Neural cell (in vitro differentiated cells): ENCODE results near the gene CPZ. TPM values are rescaled to one million over a fixed set of nuclear protein-coding genes. Genes with fewer than 3 reads are reported as not detected.
"Not testable (repeated sequence)": the region's sequence is repeated elsewhere in the genome, so short reads cannot be mapped to it uniquely, and the experiment has no call there.

Experiments
- H2AFZ ChIP-seq: fragments of 200-600, 300-800 bp; sonication (generic), shearing (Covaris generic); 2 replicates; pipeline ENCODE4 v1.6.0; 2014; ENCODE audit warnings: low read depth, mild to moderate bottlenecking, antibody characterized with exemption, low read length, moderate library complexity
- H3F3A ChIP-seq: fragments of 200-600 bp; shearing (Covaris generic); 2 replicates; pipeline ENCODE4 v1.6.1; 2016; ENCODE audit warnings: mild to moderate bottlenecking, moderate library complexity, mixed read lengths, antibody characterized with exemption, low read length; ENCODE audit not compliant: insufficient read depth, poor library complexity, severe bottlenecking
- H3K27ac ChIP-seq: fragments of 200-600, 300-800 bp; sonication (generic), shearing (Covaris generic); 2 replicates; pipeline ENCODE4 v1.5.1; 2014; ENCODE audit warnings: mild to moderate bottlenecking, low read length, moderate library complexity
- H3K27me3 ChIP-seq: fragments of 300-800, 200-600 bp; sonication (generic), shearing (Covaris generic); 2 replicates; pipeline ENCODE4 v1.6.0; 2014; ENCODE audit warnings: mild to moderate bottlenecking, low read depth, low read length, moderate library complexity; ENCODE audit not compliant: insufficient read depth
- H3K36me3 ChIP-seq: fragments of 300-800, 200-600 bp; sonication (generic), shearing (Covaris generic); 2 replicates; pipeline ENCODE4 v1.5.1; 2014; ENCODE audit warnings: mild to moderate bottlenecking, antibody characterized with exemption, low read length, moderate library complexity; ENCODE audit not compliant: insufficient read depth
- H3K4me2 ChIP-seq: fragments of 300-800, 200-600 bp; sonication (generic), shearing (Covaris generic); 2 replicates; pipeline ENCODE4 v1.6.0; 2014; ENCODE audit warnings: mild to moderate bottlenecking, low read length
- H3K4me3 ChIP-seq: fragments of 300-800, 200-600 bp; sonication (generic), shearing (Covaris generic); 2 replicates; pipeline ENCODE4 v1.5.1; 2014; ENCODE audit warnings: mild to moderate bottlenecking, low read length, moderate library complexity
- H3K79me2 ChIP-seq: fragments of 200-600 bp; shearing (Covaris generic); replicated peaks from 2 replicates; pipeline ENCODE4 v1.6.0; 2014; ENCODE audit warnings: mild to moderate bottlenecking, low read length, moderate library complexity; ENCODE audit not compliant: insufficient read depth
- H3K9ac ChIP-seq: fragments of 300-800, 200-600 bp; sonication (generic), shearing (Covaris generic); 2 replicates; pipeline ENCODE4 v1.6.1; 2016; ENCODE audit warnings: mild to moderate bottlenecking, low read length, mixed read lengths
- H3K9me2 ChIP-seq: fragments of 200-600 bp; shearing (Covaris generic); 2 replicates; pipeline ENCODE4 v1.6.1; 2016; ENCODE audit warnings: mild to moderate bottlenecking, low read length, mixed read lengths; ENCODE audit not compliant: insufficient read depth
- H3K9me3 ChIP-seq: fragments of 200-600, 300-800 bp; sonication (generic), shearing (Covaris generic); 2 replicates; pipeline ENCODE4 v1.6.1; 2016; ENCODE audit warnings: mild to moderate bottlenecking, mixed run types, low read length, moderate library complexity, mixed read lengths
- H4K20me1 ChIP-seq: fragments of 200-600 bp; shearing (Covaris generic); 2 replicates; pipeline ENCODE4 v1.6.1; 2016; ENCODE audit warnings: mild to moderate bottlenecking, mixed run types; ENCODE audit not compliant: insufficient read depth
- CTCF ChIP-seq: fragments of 450-650 bp; IDR thresholded peaks from 2 replicates; pipeline ENCODE4 v1.5.1; 2014; ENCODE audit warnings: antibody characterized with exemption, mild to moderate bottlenecking, moderate library complexity; ENCODE audit not compliant: poor library complexity, severe bottlenecking
- EZH2 ChIP-seq: fragments of 200-600, 300-800 bp; shearing (Covaris generic), sonication (generic); IDR thresholded peaks from 2 replicates; pipeline ENCODE4 v1.6.1; 2014; ENCODE audit warnings: antibody characterized with exemption, low read length, borderline replicate concordance, mild to moderate bottlenecking; ENCODE audit not compliant: insufficient read depth, poor library complexity, severe bottlenecking
- MXI1 ChIP-seq: fragments of 450-650 bp; conservative IDR thresholded peaks from 2 replicates; pipeline ENCODE4 v1.6.1; 2014; ENCODE audit warnings: antibody characterized with exemption, mild to moderate bottlenecking; ENCODE audit not compliant: poor library complexity, severe bottlenecking
- RAD21 ChIP-seq: fragments of 450-650 bp; conservative IDR thresholded peaks from 2 replicates; pipeline ENCODE4 v1.6.1; 2014; ENCODE audit warnings: antibody characterized with exemption, mild to moderate bottlenecking, moderate library complexity
- REST ChIP-seq: IDR thresholded peaks from 2 replicates; pipeline ENCODE4 v1.6.1; 2012; ENCODE audit warnings: borderline replicate concordance
- SMC3 ChIP-seq: fragments of 450-650 bp; conservative IDR thresholded peaks from 2 replicates; pipeline ENCODE4 v1.6.1; 2014; ENCODE audit warnings: antibody characterized with exemption, mild to moderate bottlenecking, moderate library complexity; ENCODE audit not compliant: poor library complexity
- TAF1 ChIP-seq: IDR thresholded peaks from 2 replicates; pipeline ENCODE4 v1.6.1; 2012; ENCODE audit warnings: low read depth
- polyA plus RNA-seq: library from polyadenylated mRNA; depleted of rRNA; stranded (reverse); fragments of >200 nt; gene quantifications from 2 replicates; pipeline ENCODE4 v1.2.3, GENCODE V29; 2014

CPZ gene
- polyA plus RNA-seq, 1 donor from 2014 or later: not detected

GRCh38 chr4:8653326-8654000, 60.9 kb downstream of the CPZ start:
- H3K9me2 ChIP-seq: no peaks in the 10 kb centered on the region
- H2AFZ ChIP-seq: no peak overlapping the region
- no peak for TF ChIP-seq REST
- no peak overlapping the region for H3K4me3 ChIP-seq
- H3K27me3 ChIP-seq: no peaks in the 10 kb centered on the region
- H3K27ac ChIP-seq: no peak overlapping the region
- no peak overlapping the region for H3K4me2 ChIP-seq
- no peaks in the 10 kb centered on the region for H3F3A ChIP-seq
- H3K79me2 ChIP-seq: no peaks in the 10 kb centered on the region
- no peaks in the 10 kb centered on the region for H3K9me3 ChIP-seq
- no peaks in the 10 kb centered on the region for H3K36me3 ChIP-seq
- no peaks in the 10 kb centered on the region for H4K20me1 ChIP-seq
- H3K9ac ChIP-seq: no peak overlapping the region

- not testable (repeated sequence) for H3K9ac ChIP-seq, H3K4me2 ChIP-seq, H3K27me3 ChIP-seq, H3K9me3 ChIP-seq, H3K79me2 ChIP-seq, H3K27ac ChIP-seq, H3K36me3 ChIP-seq, H4K20me1 ChIP-seq, H2AFZ ChIP-seq, H3K4me3 ChIP-seq, H3F3A ChIP-seq, H3K9me2 ChIP-seq
Observed at GRCh38 chr4:8654139-8654538, 61.6 kb downstream of the CPZ start.

GRCh38 chr4:8655411-8656184, 63.0 kb downstream of the CPZ start:
- TF ChIP-seq TAF1 (no peak), EZH2 (no peak), CTCF (no peak), REST (no peak), MXI1 (no peak), SMC3 (no peak), RAD21 (no peak)
- Histone ChIP-seq H3K9ac (no peak overlapping the region), H3K79me2 (no peaks in the 10 kb centered on the region), H4K20me1 (no peaks in the 10 kb centered on the region), H3K4me3 (no peak overlapping the region), H3K27me3 (no peaks in the 10 kb centered on the region), H3F3A (no peaks in the 10 kb centered on the region), H3K27ac (no peak overlapping the region), H3K9me2 (no peaks in the 10 kb centered on the region), H2AFZ (no peak overlapping the region), H3K36me3 (no peaks in the 10 kb centered on the region), H3K4me2 (no peak overlapping the region), H3K9me3 (no peaks in the 10 kb centered on the region)
